B cell (primary cell): Measurements from ENCODE around the gene UBL5. TPM values are rescaled to one million over a fixed set of nuclear protein-coding genes. Genes with fewer than 3 reads are reported as not detected.

Source experiments
- ATAC-seq: fragments of 200-7000 bp; cut with Tn5 transposase; one replicate; pipeline ENCODE4 v1.10.0; 2021; ENCODE audit warnings: low read depth, mild to moderate bottlenecking, moderate number of reproducible peaks, moderate library complexity
- CTCF ChIA-PET: fragments of 350-600 bp; sonication (Branson Sonifier 250); formaldehyde crosslinking; loops from one replicate; lab custom pipeline; 2021; ENCODE audit warnings: antibody characterized with exemption, inconsistent platforms; lab: Charles Lee
- POLR2A ChIA-PET: fragments of 350-600 bp; sonication (Branson Sonifier 250); formaldehyde crosslinking; loops from one replicate; lab custom pipeline; 2021; ENCODE audit warnings: antibody characterized with exemption; lab: Charles Lee
- DNase-seq: peaks from one replicate; pipeline ENCODE4 v3.0.0; 2013
- H2AFZ ChIP-seq: 2 replicates; pipeline ENCODE4 v1.6.1; 2012; ENCODE audit warnings: mild to moderate bottlenecking, low read depth, low read length; ENCODE audit not compliant: insufficient read depth, poor library complexity, severe bottlenecking
- H3K27ac ChIP-seq, 2 donors: 1 replicate in 1 of 2; 2 replicates in 1 of 2; pipeline ENCODE4 v1.5.1; 2012 to 2013; ENCODE audit warnings: low read length in 2 of 2, mild to moderate bottlenecking in 2 of 2, moderate library complexity in 1 of 2
- H3K27me3 ChIP-seq, 4 experiments: fragments of 200-600 bp in 1 of 4; sonication (generic) in 1 of 4; replicated peaks in 1 of 4; 1 replicate in 2 of 4; 2 replicates in 2 of 4; pipeline versions ENCODE4 v1.6.1 to v1.7.0; 2013 to 2016; ENCODE audit warnings: low read length in 3 of 4, mild to moderate bottlenecking in 2 of 4, mixed read lengths in 1 of 4, moderate library complexity in 1 of 4; ENCODE audit not compliant: insufficient read depth in 4 of 4, control insufficient read depth in 3 of 4; ENCODE audit errors: control extremely low read depth in 1 of 4
- H3K36me3 ChIP-seq, 2 experiments: replicated peaks in 1 of 2; 1 replicate in 1 of 2; 2 replicates in 1 of 2; pipeline versions ENCODE4 v1.6.1 to v1.7.1; 2013; ENCODE audit warnings: low read length in 1 of 2; ENCODE audit not compliant: insufficient read depth in 2 of 2, control insufficient read depth in 1 of 2; ENCODE audit errors: control extremely low read depth in 1 of 2, extremely low read depth in 1 of 2
- H3K4me1 ChIP-seq, 2 donors: fragments of 200-600 bp in 1 of 2; sonication (generic) in 1 of 2; 1 replicate in 1 of 2; 2 replicates in 1 of 2; pipeline versions ENCODE4 v1.5.1 to v1.6.1; 2013 to 2017; ENCODE audit warnings: low read length in 2 of 2; ENCODE audit not compliant: control insufficient read depth in 2 of 2, insufficient read depth in 2 of 2
- H3K4me2 ChIP-seq: replicated peaks from 2 replicates; pipeline ENCODE3; 2012; ENCODE audit warnings: mild to moderate bottlenecking, low read depth, low read length; ENCODE audit not compliant: poor library complexity, severe bottlenecking
- H3K4me3 ChIP-seq, 5 experiments: fragments of 200-600 bp in 1 of 5; sonication (generic) in 1 of 5; 1 replicate in 3 of 5; 2 replicates in 2 of 5; pipeline versions ENCODE4 v1.5.1 to v1.7.0; 2011 to 2016; ENCODE audit warnings: low read length in 4 of 5, mild to moderate bottlenecking in 4 of 5, low read depth in 2 of 5, control low read depth in 1 of 5, moderate library complexity in 1 of 5; ENCODE audit not compliant: insufficient read depth in 1 of 5; ENCODE audit errors: control extremely low read depth in 1 of 5, extremely low read depth in 1 of 5
- H3K79me2 ChIP-seq: fragments of 200-600 bp; sonication (generic); one replicate; pipeline ENCODE4 v1.6.0; 2016; ENCODE audit warnings: low read length; ENCODE audit not compliant: control insufficient read depth, insufficient read depth
- H3K9ac ChIP-seq: fragments of 200-600 bp; sonication (generic); 2 replicates; pipeline ENCODE4 v1.6.1; 2017; ENCODE audit warnings: mild to moderate bottlenecking, low read length, moderate library complexity
- H3K9me3 ChIP-seq, 3 donors: one replicate each; pipeline versions ENCODE4 v1.6.1 to v1.7.1; 2013; ENCODE audit warnings: low read length in 2 of 3; ENCODE audit not compliant: control insufficient read depth in 2 of 3, insufficient read depth in 1 of 3; ENCODE audit errors: control extremely low read depth in 1 of 3
- H4K20me1 ChIP-seq: 2 replicates; pipeline ENCODE4 v1.6.0; 2012; ENCODE audit warnings: mild to moderate bottlenecking, low read length; ENCODE audit not compliant: insufficient read depth, control insufficient read depth, poor library complexity, severe bottlenecking
- H3K27ac Mint-ChIP-seq: one replicate; pipeline ENCODE4 v1.8.0; 2021; ENCODE audit warnings: mixed read lengths
- H3K27me3 Mint-ChIP-seq: one replicate; pipeline ENCODE4 v1.8.0; 2021; ENCODE audit warnings: mixed read lengths
- H3K4me1 Mint-ChIP-seq: one replicate; pipeline ENCODE4 v1.8.0; 2021; ENCODE audit warnings: mixed read lengths
- H3K4me3 Mint-ChIP-seq: one replicate; pipeline ENCODE4 v1.8.0; 2021; ENCODE audit warnings: mixed read lengths
- H3K9me3 Mint-ChIP-seq: one replicate; pipeline ENCODE4 v1.8.0; 2022; ENCODE audit warnings: mixed read lengths; ENCODE audit not compliant: insufficient read depth
- CTCF ChIP-seq: fragments of 200-600 bp; IDR thresholded peaks from one replicate; pipeline ENCODE4 v1.8.0; 2022; ENCODE audit warnings: antibody characterized with exemption, mild to moderate bottlenecking
- EZH2 ChIP-seq: IDR thresholded peaks from 2 replicates; pipeline ENCODE4 v1.6.1; 2012; ENCODE audit warnings: borderline replicate concordance, low read depth, mild to moderate bottlenecking, moderate library complexity, low read length; ENCODE audit not compliant: insufficient read depth, poor library complexity, severe bottlenecking
- WGBS: methylation state at CpG from one replicate; pipeline ENCODE4 v1.1.5; 2013; ENCODE audit warnings: missing lambda C conversion rate; ENCODE audit not compliant: insufficient coverage; 5-methylcytosine and 5-hydroxymethylcytosine counted together
- intact Hi-C: fragments of 100-400 bp; cut with micrococcal nuclease; formaldehyde crosslinking; loops from one replicate; pipeline ENCODE4 v1.10.0; 2022
- polyA plus RNA-seq: library from polyadenylated mRNA; depleted of rRNA; stranded (reverse); fragments of >200 nt; gene quantifications from 2 replicates; pipeline ENCODE4 v1.2.3, GENCODE V29; 2012
- total RNA-seq, 2 donors: library from RNA; stranded (reverse); fragments of 120-200 nt in 1 of 2; gene quantifications; 1 replicate in 1 of 2; 2 replicates in 1 of 2; pipeline versions ENCODE4 v1.2.3 to v1.2.4, GENCODE V29; 2013 to 2022

Gene UBL5
- total and polyA plus RNA-seq, 2 donors (not counting 1 experiment from before 2014, with no cell fraction given) = 183 to 315 TPM

- H3K36me3 ChIP-seq = peaks cover 0 to 24% of the 10 kb centered on the region in 2 experiments
- H3K4me3 ChIP-seq = no peak overlapping the region
- H3K4me2 ChIP-seq = no peak overlapping the region
- no peaks in the 10 kb centered on the region for H3K9me3 ChIP-seq
- WGBS = 81% methylated on average over 6 of the region's 7 CpGs
- Mint-ChIP-seq H3K27ac (no peak overlapping the region), H3K27me3 (no peaks in the 10 kb centered on the region), H3K9me3 (no peaks in the 10 kb centered on the region), H3K4me1 (no peaks in the 10 kb centered on the region), H3K4me3 (no peak overlapping the region)
- no peak overlapping the region for H3K27ac ChIP-seq
- DNase-seq (no peak), ATAC-seq (no peak)
- H3K9ac ChIP-seq = no peak overlapping the region
- TF ChIP-seq EZH2 (no peak), CTCF (no peak)
- POLR2A ChIA-PET = no interaction called here
- no peak overlapping the region for H2AFZ ChIP-seq
- H3K4me1 ChIP-seq = no peaks in the 10 kb centered on the region
- H3K27me3 ChIP-seq = no peaks in the 10 kb centered on the region
- CTCF ChIA-PET = no interaction called here
- intact Hi-C loops = no loop called here
- peaks cover 48% of the 10 kb centered on the region for H4K20me1 ChIP-seq
- H3K79me2 ChIP-seq = peaks cover 2% of the 10 kb centered on the region
Observed at GRCh38 chr19:9849791-9850190, 22.1 kb downstream of the UBL5 start.

- WGBS = 88% methylated on average over 8 of the region's 19 CpGs
- H3K4me3 ChIP-seq = no peak overlapping the region
- Mint-ChIP-seq H3K4me1 (no peaks in the 10 kb centered on the region), H3K27me3 (no peaks in the 10 kb centered on the region), H3K4me3 (no peak overlapping the region), H3K27ac (no peak overlapping the region), H3K9me3 (no peaks in the 10 kb centered on the region)
- no peaks in the 10 kb centered on the region for H3K4me1 ChIP-seq
- H3K36me3 ChIP-seq = peaks cover 0 to 20% of the 10 kb centered on the region in 2 experiments
- H3K9ac ChIP-seq = no peak overlapping the region
- no peaks in the 10 kb centered on the region for H3K79me2 ChIP-seq
- H2AFZ ChIP-seq = no peak overlapping the region
- no peak for TF ChIP-seq EZH2
- no peak for TF ChIP-seq CTCF
- H3K27me3 ChIP-seq = no peaks in the 10 kb centered on the region
- no peak overlapping the region for H3K27ac ChIP-seq
- ChIA-PET POLR2A (no interaction called here), CTCF (no interaction called here)
- H3K9me3 ChIP-seq = no peaks in the 10 kb centered on the region
- DNase-seq (no peak), ATAC-seq (no peak)
- no peak overlapping the region for H3K4me2 ChIP-seq
- intact Hi-C loops = no loop called here
- H4K20me1 ChIP-seq = peaks cover 42% of the 10 kb centered on the region
Observed at GRCh38 chr19:9850235-9850959, 22.7 kb downstream of the UBL5 start.
